Astrocyte (in vitro differentiated cells and primary cell): ENCODE results near the gene P3H2.

Experiments
- EZH2 ChIP-seq: IDR thresholded peaks from 2 replicates; pipeline ENCODE4 v1.6.1; 2012; ENCODE audit warnings: mild to moderate bottlenecking, low read length, inconsistent platforms; ENCODE audit not compliant: insufficient read depth
- TF ChIP-seq, protein P1 (sequence below): IDR thresholded peaks from 2 replicates; pipeline ENCODE4 v1.5.1; 2011; ENCODE audit warnings: low read depth, mild to moderate bottlenecking, inconsistent platforms, low read length, moderate library complexity; ENCODE audit not compliant: insufficient read depth

DNA sequence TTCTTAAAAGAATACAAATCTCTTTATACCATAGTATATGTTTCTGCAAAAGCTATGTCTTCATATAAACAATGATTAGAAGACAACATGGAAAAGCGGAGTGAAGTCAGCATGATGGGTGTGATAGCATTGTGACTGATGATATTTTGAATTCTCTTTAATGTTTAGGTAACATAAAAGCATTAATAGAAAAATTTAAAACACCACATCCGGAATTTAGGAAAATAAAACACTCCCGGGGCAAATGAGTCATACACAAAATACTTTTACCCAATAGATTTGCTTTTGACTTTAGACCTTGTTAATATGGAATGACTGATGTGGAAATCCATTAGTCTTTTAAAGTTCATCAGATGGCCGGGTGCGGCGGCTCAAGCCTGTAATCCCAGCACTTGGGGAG, 134.7 kb downstream of the P3H2 start:
- TF ChIP-seq, protein P1, sequence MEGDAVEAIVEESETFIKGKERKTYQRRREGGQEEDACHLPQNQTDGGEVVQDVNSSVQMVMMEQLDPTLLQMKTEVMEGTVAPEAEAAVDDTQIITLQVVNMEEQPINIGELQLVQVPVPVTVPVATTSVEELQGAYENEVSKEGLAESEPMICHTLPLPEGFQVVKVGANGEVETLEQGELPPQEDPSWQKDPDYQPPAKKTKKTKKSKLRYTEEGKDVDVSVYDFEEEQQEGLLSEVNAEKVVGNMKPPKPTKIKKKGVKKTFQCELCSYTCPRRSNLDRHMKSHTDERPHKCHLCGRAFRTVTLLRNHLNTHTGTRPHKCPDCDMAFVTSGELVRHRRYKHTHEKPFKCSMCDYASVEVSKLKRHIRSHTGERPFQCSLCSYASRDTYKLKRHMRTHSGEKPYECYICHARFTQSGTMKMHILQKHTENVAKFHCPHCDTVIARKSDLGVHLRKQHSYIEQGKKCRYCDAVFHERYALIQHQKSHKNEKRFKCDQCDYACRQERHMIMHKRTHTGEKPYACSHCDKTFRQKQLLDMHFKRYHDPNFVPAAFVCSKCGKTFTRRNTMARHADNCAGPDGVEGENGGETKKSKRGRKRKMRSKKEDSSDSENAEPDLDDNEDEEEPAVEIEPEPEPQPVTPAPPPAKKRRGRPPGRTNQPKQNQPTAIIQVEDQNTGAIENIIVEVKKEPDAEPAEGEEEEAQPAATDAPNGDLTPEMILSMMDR = no peak
- TF ChIP-seq EZH2 = no peak
